Measurements from ENCODE around the gene ULK3. TPM values are rescaled to one million over a fixed set of nuclear protein-coding genes. Genes with fewer than 3 reads are reported as not detected.

ULK3 gene, protein sequence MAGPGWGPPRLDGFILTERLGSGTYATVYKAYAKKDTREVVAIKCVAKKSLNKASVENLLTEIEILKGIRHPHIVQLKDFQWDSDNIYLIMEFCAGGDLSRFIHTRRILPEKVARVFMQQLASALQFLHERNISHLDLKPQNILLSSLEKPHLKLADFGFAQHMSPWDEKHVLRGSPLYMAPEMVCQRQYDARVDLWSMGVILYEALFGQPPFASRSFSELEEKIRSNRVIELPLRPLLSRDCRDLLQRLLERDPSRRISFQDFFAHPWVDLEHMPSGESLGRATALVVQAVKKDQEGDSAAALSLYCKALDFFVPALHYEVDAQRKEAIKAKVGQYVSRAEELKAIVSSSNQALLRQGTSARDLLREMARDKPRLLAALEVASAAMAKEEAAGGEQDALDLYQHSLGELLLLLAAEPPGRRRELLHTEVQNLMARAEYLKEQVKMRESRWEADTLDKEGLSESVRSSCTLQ
- total RNA-seq = 23.4 TPM

DNA sequence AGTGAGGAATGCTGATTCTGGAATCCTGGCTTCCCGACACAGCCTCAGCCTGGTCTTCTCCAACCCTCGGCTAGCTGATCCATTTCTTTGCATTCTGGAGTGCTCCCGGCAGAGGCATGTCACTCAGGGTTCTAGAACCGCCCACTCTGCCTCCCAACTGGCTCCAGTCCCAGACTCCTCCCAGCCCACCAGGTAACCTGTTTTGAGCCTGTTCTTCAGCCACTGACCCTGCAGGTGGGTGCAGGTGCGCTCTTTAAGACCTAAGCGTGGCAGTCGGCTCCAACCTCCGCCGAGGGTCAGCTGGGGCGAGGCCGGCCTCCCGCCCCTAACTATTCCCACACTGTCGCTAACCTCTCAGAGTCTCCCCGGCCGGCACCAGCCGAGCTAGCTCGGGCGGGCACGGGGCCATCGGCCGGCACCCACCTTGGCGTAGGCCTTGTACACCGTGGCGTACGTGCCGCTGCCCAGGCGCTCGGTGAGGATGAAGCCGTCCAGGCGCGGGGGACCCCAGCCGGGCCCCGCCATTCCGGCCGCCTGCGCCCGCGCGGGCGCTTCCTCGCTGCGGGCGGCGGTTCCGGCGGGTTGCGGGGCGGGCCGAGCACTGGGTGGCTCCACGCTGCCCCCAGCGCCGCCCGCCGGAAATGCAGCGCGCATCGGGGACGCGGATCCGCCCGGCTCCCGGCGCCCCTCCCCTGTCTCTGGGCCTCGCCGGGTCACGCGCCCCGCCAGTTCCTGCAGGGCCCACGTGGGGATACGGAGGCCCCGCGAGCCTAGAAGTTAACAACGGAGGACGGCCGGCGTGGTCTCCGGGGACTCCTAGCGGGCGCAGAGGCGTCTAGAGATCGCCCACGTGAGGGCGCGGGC is at the start of gene ULK3:
Gene ULK3 (minus strand): TSS at position 576 of the 864 bp plus-strand sequence. CDS start 51 bp downstream, at position 525.

DNA sequence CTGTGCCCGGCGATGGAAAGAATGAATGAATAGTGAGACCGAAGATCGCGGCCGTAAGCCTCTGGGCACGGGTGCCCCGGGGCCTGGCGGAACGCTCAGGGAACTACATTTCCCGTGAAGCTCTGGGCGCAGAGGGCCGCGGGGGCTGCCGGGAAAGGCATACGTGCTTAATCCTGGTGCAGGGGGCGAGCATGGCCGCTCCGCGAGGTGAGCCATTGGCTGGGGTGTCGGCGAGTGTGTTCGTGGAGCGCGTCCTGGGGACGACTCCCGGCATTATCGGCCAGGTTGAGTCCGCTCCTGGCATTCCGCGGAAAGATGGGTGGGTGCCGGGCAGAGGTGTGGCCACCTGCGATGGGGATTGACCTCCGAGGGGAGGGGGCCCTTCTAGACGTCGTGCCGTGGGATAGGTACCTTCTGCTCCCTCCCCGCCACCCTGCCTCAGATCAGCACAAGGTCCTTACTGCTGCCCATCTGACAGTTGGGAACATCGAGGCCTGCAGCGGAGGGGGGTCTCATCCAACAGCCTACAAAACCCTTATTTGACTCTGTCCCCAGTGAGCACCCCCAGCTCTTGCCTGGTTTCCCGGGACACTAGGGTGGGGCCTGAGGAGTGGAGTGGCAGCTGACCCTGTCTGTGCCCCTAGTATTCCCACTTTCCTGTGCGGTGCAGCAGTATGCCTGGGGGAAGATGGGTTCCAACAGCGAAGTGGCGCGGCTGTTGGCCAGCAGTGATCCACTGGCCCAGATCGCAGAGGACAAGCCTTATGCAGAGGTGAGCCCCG is 47.1 kb upstream of the ULK3 start, which contains the start of gene MPI:
Gene MPI (plus strand): TSS at position 160 of the 782 bp plus-strand sequence. CDS start 32 bp downstream, at position 192.

DNA sequence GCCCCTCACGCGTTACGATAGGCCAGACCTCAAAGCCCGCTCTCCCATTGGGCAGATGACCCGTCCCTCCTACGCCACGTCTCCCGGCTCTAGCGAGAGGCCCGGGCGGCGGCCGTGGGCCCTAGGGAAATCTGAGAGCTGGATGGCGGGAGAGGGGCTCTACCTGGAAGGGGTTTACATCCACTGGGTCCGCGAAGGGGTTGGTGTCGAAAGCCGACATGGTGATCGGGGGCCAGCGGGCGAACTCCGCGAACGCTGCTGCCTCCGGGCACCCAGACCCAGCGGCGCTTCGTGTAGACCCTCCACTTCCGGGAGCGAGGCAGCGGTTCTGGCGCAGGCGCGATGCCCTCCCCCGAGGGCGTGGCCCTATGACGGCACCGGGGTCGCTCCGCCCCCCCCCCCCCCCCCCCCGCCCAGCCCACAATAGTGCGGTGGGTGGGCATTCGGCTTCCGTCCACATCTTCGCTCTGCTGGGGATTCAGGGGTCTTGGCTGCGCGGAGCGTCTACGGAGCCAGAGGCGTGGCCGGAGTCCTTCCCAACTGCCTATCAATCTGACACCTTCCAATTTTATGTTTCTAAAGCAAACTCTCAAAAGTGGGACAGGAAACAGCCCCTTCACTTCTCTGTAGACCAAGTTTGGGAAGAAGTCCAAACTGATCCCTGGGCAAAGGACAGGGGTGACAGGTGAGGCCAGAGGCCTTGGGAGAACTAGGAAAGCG is 30.2 kb upstream of the ULK3 start, which contains the start of gene SCAMP2:
Gene SCAMP2 (minus strand): TSS at position 330 of the 720 bp plus-strand sequence. CDS start 110 bp downstream, at position 220.

DNA sequence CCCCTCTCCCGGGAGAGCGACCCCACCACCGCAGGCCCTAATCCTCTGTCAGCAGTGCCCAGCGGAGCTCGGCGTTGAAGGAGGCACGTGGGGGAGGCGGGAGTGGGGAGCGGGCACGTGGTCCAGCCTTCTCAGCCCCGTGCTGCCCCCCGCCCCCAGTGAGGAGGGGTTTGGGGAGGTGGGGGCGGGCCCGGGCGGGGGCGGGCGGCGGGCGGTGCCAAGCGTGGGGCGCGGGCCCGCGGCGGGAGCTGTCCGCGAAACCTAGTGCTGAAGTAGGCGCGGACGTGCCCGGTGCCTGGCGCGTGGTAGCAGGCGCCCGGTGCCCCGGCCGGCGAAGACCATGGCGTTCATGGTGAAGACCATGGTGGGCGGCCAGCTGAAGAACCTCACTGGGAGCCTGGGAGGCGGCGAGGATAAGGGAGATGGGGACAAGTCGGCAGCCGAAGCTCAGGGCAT is 16.6 kb downstream of the ULK3 start, which contains the start of gene CPLX3:
Gene CPLX3 (plus strand): TSS at position 264 of the 456 bp plus-strand sequence. CDS start 77 bp downstream, at position 341.

DNA sequence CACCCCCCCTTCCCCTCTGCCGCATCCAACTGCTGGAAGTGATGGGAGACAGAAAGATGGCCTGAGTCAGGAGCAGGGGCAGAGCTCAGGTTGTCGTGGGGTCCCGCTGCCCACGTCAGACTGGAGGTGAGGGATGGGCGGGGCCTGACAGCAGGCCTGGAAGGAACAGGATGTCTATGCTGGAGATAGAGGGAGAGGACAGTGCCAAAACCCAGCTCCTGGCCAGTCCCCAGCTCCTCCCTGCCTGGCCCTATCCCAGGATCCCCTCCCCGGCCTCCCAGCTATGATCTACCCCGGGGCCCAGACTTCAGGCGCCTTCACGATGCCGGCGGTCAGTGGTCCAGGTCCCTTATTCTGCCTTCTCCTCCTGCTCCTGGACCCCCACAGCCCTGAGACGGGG is 30.4 kb downstream of the ULK3 start, which contains the start of gene LMAN1L:
Gene LMAN1L (plus strand): TSS at position 303 of the 400 bp plus-strand sequence. CDS start 20 bp downstream, at position 323.

Small RNAs within 50 kb of the gene (small RNA-seq; reads per million reads assigned to genes)
- gene CPLX3 (ENCODE audit: low replicate concordance) (not detected), gene MIR4513 (ENCODE audit: low replicate concordance) (not detected), gene MIR6882 (ENCODE audit: low replicate concordance) (0.07 reads per million)

Other genes starting within 250 kb of the ULK3 start
- 79.2 TPM for gene CLK3, start 227.3 kb downstream of the ULK3 start, total RNA-seq
- 23.4 TPM for gene EDC3, start 147.1 kb downstream of the ULK3 start, total RNA-seq
- gene CYP1A1, start 117.6 kb downstream of the ULK3 start, total RNA-seq = not detected
- gene CYP1A2, start 94.3 kb downstream of the ULK3 start, total RNA-seq = not detected
- gene CSK, start 61.1 kb downstream of the ULK3 start, total RNA-seq = 37.5 TPM
- gene LMAN1L, start 30.3 kb downstream of the ULK3 start, total RNA-seq = not detected
- gene CPLX3, start 16.5 kb downstream of the ULK3 start, total RNA-seq = not detected
- 56.7 TPM for gene SCAMP2, start 30.2 kb upstream of the ULK3 start, total RNA-seq
- 55.2 TPM for gene MPI, start 46.9 kb upstream of the ULK3 start, total RNA-seq
- gene FAM219B, start 63.7 kb upstream of the ULK3 start, total RNA-seq = 54.7 TPM
- 103 TPM for gene COX5A, start 94.9 kb upstream of the ULK3 start, total RNA-seq
- gene RPP25, start 113.6 kb upstream of the ULK3 start, total RNA-seq = 3.0 TPM
- gene SCAMP5, start 152.4 kb upstream of the ULK3 start, total RNA-seq = 14.1 TPM
- gene PPCDC, start 180.4 kb upstream of the ULK3 start, total RNA-seq = 21.3 TPM

Data from metanephros (tissue), 2 donors.